Caco-2 (cell line): Measurements from ENCODE around the gene RGCC. TPM values are rescaled to one million over a fixed set of nuclear protein-coding genes. Genes with fewer than 3 reads are reported as not detected.

Experiments
- BruUV-seq: library from RNA; stranded (reverse); fragments of 400-500 nt; replicated peaks from 2 replicates; lab custom pipeline; 2021; lab: Mats Ljungman, UMichigan
- CTCF ChIA-PET: fragments of 300-600 bp; sonication (Branson Sonifier 250); formaldehyde crosslinking; loops from one replicate; lab custom pipeline; 2022; ENCODE audit warnings: antibody characterized with exemption; lab: Charles Lee
- POLR2A ChIA-PET: fragments of 300-600 bp; sonication (Branson Sonifier 250); formaldehyde crosslinking; loops from one replicate; lab custom pipeline; 2022; ENCODE audit warnings: antibody characterized with exemption; lab: Charles Lee
- DNase-seq, 2 experiments: peaks; one replicate each; pipeline versions ENCODE4 v3.0.0 to v3.0.0-alpha.2; 2020 to 2022
- H3K27me3 ChIP-seq: replicated peaks from 2 replicates; pipeline ENCODE4 v1.6.0; 2011; ENCODE audit warnings: low read length; ENCODE audit not compliant: control insufficient read depth, insufficient read depth
- H3K36me3 ChIP-seq: 2 replicates; pipeline ENCODE4 v1.5.1; 2011; ENCODE audit warnings: low read length; ENCODE audit not compliant: control insufficient read depth, insufficient read depth
- H3K4me1 ChIP-seq: fragments of 250-450 bp; sonication (Bioruptor Pico); 2 replicates; pipeline ENCODE4 v1.5.1; 2020; ENCODE audit warnings: mild to moderate bottlenecking
- H3K4me3 ChIP-seq: 2 replicates; pipeline ENCODE4 v1.5.1; 2011; ENCODE audit warnings: low read depth, mild to moderate bottlenecking, control low read depth, low read length
- H3K9me3 ChIP-seq: fragments of 250-450 bp; sonication (Bioruptor Pico); 2 replicates; pipeline ENCODE4 v1.5.1; 2020; ENCODE audit warnings: mild to moderate bottlenecking, moderate library complexity
- H3K27ac Mint-ChIP-seq: one replicate; pipeline ENCODE4 v1.8.0; 2022; ENCODE audit warnings: mixed read lengths; ENCODE audit not compliant: unreplicated experiment
- H3K27me3 Mint-ChIP-seq: one replicate; pipeline ENCODE4 v1.8.0; 2022; ENCODE audit warnings: mixed read lengths; ENCODE audit not compliant: insufficient read depth, unreplicated experiment
- H3K36me3 Mint-ChIP-seq: one replicate; pipeline ENCODE4 v1.8.0; 2022; ENCODE audit warnings: mild to moderate bottlenecking, mixed read lengths; ENCODE audit not compliant: insufficient read depth, unreplicated experiment
- H3K4me1 Mint-ChIP-seq: one replicate; pipeline ENCODE4 v1.8.0; 2022; ENCODE audit warnings: low read depth, mixed read lengths; ENCODE audit not compliant: unreplicated experiment
- H3K4me3 Mint-ChIP-seq: one replicate; pipeline ENCODE4 v1.8.0; 2022; ENCODE audit warnings: mild to moderate bottlenecking, moderate library complexity, mixed read lengths; ENCODE audit not compliant: unreplicated experiment
- H3K9me3 Mint-ChIP-seq: one replicate; pipeline ENCODE4 v1.8.0; 2022; ENCODE audit warnings: mixed read lengths; ENCODE audit not compliant: unreplicated experiment
- CTCF ChIP-seq, 2 experiments: fragments of 200-600 bp in 1 of 2; IDR thresholded peaks; 1 replicate in 1 of 2; 2 replicates in 1 of 2; pipeline versions ENCODE4 v1.5.1 to v1.8.0; 2011 to 2022; ENCODE audit warnings: antibody characterized with exemption in 1 of 2, control low read depth in 1 of 2, inconsistent platforms in 1 of 2, low read depth in 1 of 2, low read length in 1 of 2, mild to moderate bottlenecking in 1 of 2, moderate library complexity in 1 of 2; ENCODE audit not compliant: insufficient read depth in 1 of 2, severe bottlenecking in 1 of 2, unreplicated experiment in 1 of 2
- intact Hi-C: fragments of 100-400 bp; cut with micrococcal nuclease; formaldehyde crosslinking; loops from one replicate; pipeline ENCODE4 v1.10.0; 2022; ENCODE audit not compliant: unreplicated experiment
- total RNA-seq: library from RNA; stranded (reverse); gene quantifications from 2 replicates; pipeline ENCODE4 v1.2.3, GENCODE V29; 2022

RGCC gene
- total RNA-seq, 1 experiment from 2014 or later = 70.8 TPM

- no peak overlapping the region for H3K27ac Mint-ChIP-seq
- no peak overlapping the region for H3K4me3 ChIP-seq
- H3K4me1 Mint-ChIP-seq = no peaks in the 10 kb centered on the region
- no peak for DNase-seq
- no peaks in the 10 kb centered on the region for H3K36me3 ChIP-seq
- H3K9me3 ChIP-seq = no peaks in the 10 kb centered on the region
- ChIA-PET CTCF (no interaction called here), POLR2A (no interaction called here)
- no peak overlapping the region for H3K4me3 Mint-ChIP-seq
- H3K9me3 Mint-ChIP-seq = no peaks in the 10 kb centered on the region
- no peaks in the 10 kb centered on the region for H3K27me3 Mint-ChIP-seq
- no TSS peak for BruUV-seq
- H3K4me1 ChIP-seq = no peaks in the 10 kb centered on the region
- H3K36me3 Mint-ChIP-seq = no peaks in the 10 kb centered on the region
- intact Hi-C loops = no loop called here
- TF ChIP-seq CTCF (IDR thresholded peaks at IDR 0.05; ENCODE audit: insufficient read depth in 1 of 2, low read depth in 1 of 2, low read length in 1 of 2, severe bottlenecking in 1 of 2, unreplicated experiment in 1 of 2) = no peak
- H3K27me3 ChIP-seq = no peaks in the 10 kb centered on the region
Observed at GRCh38 chr13:41443969-41444368, 13.4 kb upstream of the RGCC start.

DNA sequence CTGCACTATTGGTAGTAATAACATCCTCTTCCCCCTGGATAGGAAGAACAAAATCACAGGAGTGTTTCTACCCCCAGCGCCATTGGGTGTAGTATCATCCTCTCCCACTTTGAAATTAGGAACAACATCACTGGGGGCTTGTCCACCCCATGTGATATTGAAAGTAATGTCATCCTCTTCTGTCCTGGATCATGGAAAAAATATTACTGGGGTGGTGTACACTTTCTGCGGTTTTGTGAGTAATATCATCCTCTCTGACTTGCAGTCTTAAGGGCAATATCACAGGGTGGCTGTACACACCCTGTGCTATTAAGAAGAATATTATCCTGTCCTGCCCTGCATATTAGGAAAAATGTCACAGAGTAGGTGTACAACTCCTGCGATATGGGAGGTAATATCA is 4.9 kb upstream of the RGCC start:
- Mint-ChIP-seq H3K27me3 (peaks cover 7% of the 10 kb centered on the region), H3K9me3 (no peaks in the 10 kb centered on the region), H3K4me3 (no peak overlapping the region), H3K36me3 (peaks cover 5% of the 10 kb centered on the region), H3K27ac (no peak overlapping the region), H3K4me1 (no peaks in the 10 kb centered on the region)
- ChIA-PET POLR2A (no interaction called here), CTCF (no interaction called here)
- Histone ChIP-seq H3K9me3 (no peaks in the 10 kb centered on the region), H3K4me1 (no peaks in the 10 kb centered on the region), H3K4me3 (no peak overlapping the region), H3K36me3 (no peaks in the 10 kb centered on the region), H3K27me3 (no peaks in the 10 kb centered on the region)
- TF ChIP-seq CTCF (IDR thresholded peaks at IDR 0.05; ENCODE audit: insufficient read depth in 1 of 2, low read depth in 1 of 2, low read length in 1 of 2, severe bottlenecking in 1 of 2, unreplicated experiment in 1 of 2) = no peak
- no peak for DNase-seq
- intact Hi-C loops = no loop called here
- BruUV-seq = no TSS peak

- no peaks in the 10 kb centered on the region for H3K9me3 ChIP-seq
- no TSS peak for BruUV-seq
- Mint-ChIP-seq H3K4me3 (no peak overlapping the region), H3K27me3 (peaks cover 7% of the 10 kb centered on the region), H3K9me3 (no peaks in the 10 kb centered on the region), H3K27ac (no peak overlapping the region), H3K4me1 (peaks cover under 1% of the 10 kb centered on the region), H3K36me3 (peaks cover 10% of the 10 kb centered on the region)
- ChIA-PET POLR2A (no interaction called here), CTCF (no interaction called here)
- no peak for TF ChIP-seq CTCF (IDR thresholded peaks at IDR 0.05; ENCODE audit: insufficient read depth in 1 of 2, low read depth in 1 of 2, low read length in 1 of 2, severe bottlenecking in 1 of 2, unreplicated experiment in 1 of 2)
- no peak overlapping the region for H3K4me3 ChIP-seq
- intact Hi-C loops = no loop called here
- H3K27me3 ChIP-seq = no peaks in the 10 kb centered on the region
- no peaks in the 10 kb centered on the region for H3K36me3 ChIP-seq
- H3K4me1 ChIP-seq = no peaks in the 10 kb centered on the region
- DNase-seq = no peak
Observed at GRCh38 chr13:41453620-41454019, 3.7 kb upstream of the RGCC start.
